Measurements from ENCODE around the gene KRTAP5-1. TPM values are rescaled to one million over a fixed set of nuclear protein-coding genes. Genes with fewer than 3 reads are reported as not detected.
"Not testable (repeated sequence)": the region's sequence is repeated elsewhere in the genome, so short reads cannot be mapped to it uniquely, and the experiment has no call there.

Gene KRTAP5-1
- polyA plus RNA-seq, 1 experiment = not detected

DNA sequence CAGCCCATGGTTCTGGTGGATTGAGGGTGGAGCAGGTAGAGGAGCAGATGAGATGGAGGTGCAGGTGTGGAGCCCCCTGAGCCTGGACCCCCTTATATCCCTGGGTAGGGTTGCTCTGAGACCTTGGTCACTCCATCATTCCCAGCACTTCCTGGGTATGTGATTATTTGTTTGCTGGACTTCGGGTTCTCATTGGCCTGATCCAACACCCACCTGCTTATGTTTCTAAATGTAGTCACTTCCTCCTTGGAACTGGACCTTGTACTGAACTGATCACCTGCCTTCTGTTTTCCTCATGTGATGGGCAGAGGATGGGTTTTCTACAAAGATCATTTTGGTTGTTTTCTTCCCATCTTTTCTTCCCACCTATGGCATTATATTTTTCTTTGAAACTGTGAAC, 37.0 kb upstream of the KRTAP5-1 start, which contains the start of gene KRTAP5-4:
TSS of gene KRTAP5-4 (minus strand) at position 53 of the 400 bp plus-strand sequence. CDS start at position 8, 45 bp downstream.
- CTCF ChIA-PET = no interaction called here
- TF ChIP-seq, protein P1, sequence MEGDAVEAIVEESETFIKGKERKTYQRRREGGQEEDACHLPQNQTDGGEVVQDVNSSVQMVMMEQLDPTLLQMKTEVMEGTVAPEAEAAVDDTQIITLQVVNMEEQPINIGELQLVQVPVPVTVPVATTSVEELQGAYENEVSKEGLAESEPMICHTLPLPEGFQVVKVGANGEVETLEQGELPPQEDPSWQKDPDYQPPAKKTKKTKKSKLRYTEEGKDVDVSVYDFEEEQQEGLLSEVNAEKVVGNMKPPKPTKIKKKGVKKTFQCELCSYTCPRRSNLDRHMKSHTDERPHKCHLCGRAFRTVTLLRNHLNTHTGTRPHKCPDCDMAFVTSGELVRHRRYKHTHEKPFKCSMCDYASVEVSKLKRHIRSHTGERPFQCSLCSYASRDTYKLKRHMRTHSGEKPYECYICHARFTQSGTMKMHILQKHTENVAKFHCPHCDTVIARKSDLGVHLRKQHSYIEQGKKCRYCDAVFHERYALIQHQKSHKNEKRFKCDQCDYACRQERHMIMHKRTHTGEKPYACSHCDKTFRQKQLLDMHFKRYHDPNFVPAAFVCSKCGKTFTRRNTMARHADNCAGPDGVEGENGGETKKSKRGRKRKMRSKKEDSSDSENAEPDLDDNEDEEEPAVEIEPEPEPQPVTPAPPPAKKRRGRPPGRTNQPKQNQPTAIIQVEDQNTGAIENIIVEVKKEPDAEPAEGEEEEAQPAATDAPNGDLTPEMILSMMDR (IDR thresholded peaks at IDR 0.05; ENCODE audit: insufficient read depth, low read depth, low read length) = no peak
- POLR2A ChIA-PET = no interaction called here
- peaks cover under 1% of the 10 kb centered on the region; the same call in 1 of the 2 replicates for H3K27me3 ChIP-seq (ENCODE audit: control insufficient read depth, insufficient read depth, low read length)
- H3K36me3 ChIP-seq (ENCODE audit: control insufficient read depth, insufficient read depth, low read length) = no peaks in the 10 kb centered on the region
- DNase-seq (ENCODE audit: low read depth) = no peak
- no peak within 1 kb of the TSS for H3K4me3 ChIP-seq (ENCODE audit: low read depth, low read length)

DNA sequence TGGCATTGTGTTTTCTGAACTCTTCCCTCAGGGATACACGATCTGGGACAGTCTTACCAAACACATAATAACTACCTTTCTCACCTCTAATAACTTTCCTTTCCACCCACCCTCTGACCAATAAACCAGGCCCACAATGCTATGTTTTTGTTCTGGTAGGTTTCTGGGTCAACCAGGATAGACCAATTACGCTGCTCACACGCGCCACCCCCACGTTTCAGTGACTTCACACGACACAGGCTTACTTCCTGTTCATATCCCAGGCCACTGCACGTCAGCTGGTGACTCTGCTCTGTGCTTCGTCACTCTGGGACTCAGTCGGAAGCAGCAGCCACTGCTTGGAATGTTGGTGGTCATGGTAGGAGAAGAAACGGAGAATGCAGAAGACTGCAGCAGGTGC, 34.4 kb upstream of the KRTAP5-1 start:
- Histone ChIP-seq H3K4me3 (ENCODE audit: low read depth, low read length) (no peak overlapping the region), H3K27me3 (ENCODE audit: control insufficient read depth, insufficient read depth, low read length) (peaks cover 2% of the 10 kb centered on the region), H3K36me3 (ENCODE audit: control insufficient read depth, insufficient read depth, low read length) (no peaks in the 10 kb centered on the region)
- no peak for DNase-seq (ENCODE audit: low read depth)
- TF ChIP-seq, protein P1 (IDR thresholded peaks at IDR 0.05; ENCODE audit: insufficient read depth, low read depth, low read length) = no peak
- POLR2A ChIA-PET = no interaction called here
- CTCF ChIA-PET = interaction anchor here (0.6 to 1.4 kb wide), 6 partner anchors 9 to 1268 kb away, joined by 3 to 6 read pairs (median 4); no protein-coding TSS in a partner anchor

DNA sequence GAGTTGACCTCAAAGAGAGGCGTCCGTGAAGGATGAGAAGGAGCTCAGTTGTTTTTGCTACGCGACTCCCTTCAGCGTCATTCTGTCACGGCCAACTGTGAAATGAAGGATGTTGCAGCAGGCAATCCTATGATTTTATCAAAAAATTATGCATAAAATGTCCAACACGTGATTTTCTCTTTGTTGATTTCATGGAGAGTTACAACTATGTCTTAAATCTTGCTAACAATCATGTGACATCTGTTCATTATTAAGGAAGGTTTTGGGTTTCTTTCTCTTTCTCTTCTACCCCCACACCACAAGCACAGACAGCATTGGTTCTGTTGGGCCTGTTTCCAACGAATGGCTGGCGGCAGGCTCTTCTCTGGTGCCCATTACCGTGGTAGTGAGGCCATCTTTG, 33.1 kb upstream of the KRTAP5-1 start:
- TF ChIP-seq, protein P1 (IDR thresholded peaks at IDR 0.05; ENCODE audit: insufficient read depth, low read depth, low read length) = no peak
- POLR2A ChIA-PET = no interaction called here
- CTCF ChIA-PET = interaction anchor here (0.7 to 1.6 kb wide), 6 partner anchors 8 to 544 kb away, joined by 3 to 7 read pairs (median 4); partner anchors contain the start of gene KRTAP5-5

DNA sequence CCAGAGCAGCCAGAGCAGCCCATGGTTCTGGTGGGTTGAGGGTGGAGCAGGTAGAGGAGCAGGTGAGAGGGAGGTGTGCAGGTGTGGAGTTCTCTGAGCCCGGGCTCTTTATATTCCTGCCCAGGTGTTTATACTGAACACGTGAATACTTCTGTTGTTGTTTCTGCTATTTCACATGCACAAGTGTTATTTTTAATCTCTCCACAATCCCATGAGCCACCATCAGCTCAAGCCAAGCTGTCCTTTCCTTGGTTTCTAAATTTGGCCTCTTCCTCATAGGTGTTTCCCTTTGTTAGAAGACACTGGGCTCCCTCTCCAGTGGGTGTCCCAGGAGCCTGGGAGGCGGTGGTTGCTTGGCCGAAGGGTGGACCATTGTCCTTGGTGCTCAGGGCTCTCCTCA, 23.3 kb upstream of the KRTAP5-1 start, which contains the start of gene KRTAP5-3:
TSS of gene KRTAP5-3 (minus strand) at position 101 of the 400 bp plus-strand sequence. CDS start at position 23, 78 bp downstream.
- no peak within 1 kb of the TSS for H3K4me3 ChIP-seq (ENCODE audit: low read depth, low read length)
- TF ChIP-seq, protein P1 (IDR thresholded peaks at IDR 0.05; ENCODE audit: insufficient read depth, low read depth, low read length) = no peak
- peaks cover 11% of the 10 kb centered on the region for H3K27me3 ChIP-seq (ENCODE audit: control insufficient read depth, insufficient read depth, low read length)
- H3K36me3 ChIP-seq (ENCODE audit: control insufficient read depth, insufficient read depth, low read length) = no peaks in the 10 kb centered on the region
- CTCF ChIA-PET = interaction anchor here (0.6 to 2.7 kb wide), 4 partner anchors 11 to 367 kb away, joined by 3 to 11 read pairs (median 5); partner anchors contain the start of gene KRTAP5-2
- DNase-seq (ENCODE audit: low read depth) = no peak
- POLR2A ChIA-PET = no interaction called here

More for the DNA sequence above, 33.1 kb upstream of the KRTAP5-1 start:
- no peak for DNase-seq (ENCODE audit: low read depth)
- Histone ChIP-seq H3K27me3 (ENCODE audit: control insufficient read depth, insufficient read depth, low read length) (peaks cover 3% of the 10 kb centered on the region), H3K36me3 (ENCODE audit: control insufficient read depth, insufficient read depth, low read length) (no peaks in the 10 kb centered on the region), H3K4me3 (ENCODE audit: low read depth, low read length) (no peak overlapping the region)

DNA sequence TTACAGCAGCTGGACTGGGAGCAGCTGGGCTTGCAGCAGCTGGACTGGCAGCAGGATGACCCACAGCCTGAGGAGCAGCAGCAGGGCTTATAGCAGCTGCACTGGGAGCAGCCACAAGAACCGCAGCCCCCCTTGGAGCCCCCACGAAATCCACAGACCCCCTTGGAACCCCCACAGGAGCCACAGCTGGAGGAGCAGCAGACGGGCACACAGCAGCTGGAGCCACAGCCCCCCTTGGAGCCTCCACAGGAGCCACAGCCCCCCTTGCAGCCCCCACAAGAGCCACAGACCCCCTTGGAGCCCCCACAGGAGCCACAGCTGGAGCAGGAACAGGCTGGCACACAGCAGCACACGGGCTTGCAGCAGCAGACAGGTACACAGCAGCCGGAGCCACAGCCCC, 22.8 kb upstream of the KRTAP5-1 start:
- H3K4me3 ChIP-seq (ENCODE audit: low read depth, low read length); DNase-seq (ENCODE audit: low read depth); POLR2A ChIA-PET; H3K36me3 ChIP-seq (ENCODE audit: control insufficient read depth, insufficient read depth, low read length): not testable (repeated sequence)
- H3K27me3 ChIP-seq (ENCODE audit: control insufficient read depth, insufficient read depth, low read length) = peaks cover 10% of the 10 kb centered on the region
- CTCF ChIA-PET = interaction anchor here (0.6 to 2.7 kb wide), 3 partner anchors 13 to 367 kb away, joined by 3 to 11 read pairs (median 7); no protein-coding TSS in a partner anchor

DNA sequence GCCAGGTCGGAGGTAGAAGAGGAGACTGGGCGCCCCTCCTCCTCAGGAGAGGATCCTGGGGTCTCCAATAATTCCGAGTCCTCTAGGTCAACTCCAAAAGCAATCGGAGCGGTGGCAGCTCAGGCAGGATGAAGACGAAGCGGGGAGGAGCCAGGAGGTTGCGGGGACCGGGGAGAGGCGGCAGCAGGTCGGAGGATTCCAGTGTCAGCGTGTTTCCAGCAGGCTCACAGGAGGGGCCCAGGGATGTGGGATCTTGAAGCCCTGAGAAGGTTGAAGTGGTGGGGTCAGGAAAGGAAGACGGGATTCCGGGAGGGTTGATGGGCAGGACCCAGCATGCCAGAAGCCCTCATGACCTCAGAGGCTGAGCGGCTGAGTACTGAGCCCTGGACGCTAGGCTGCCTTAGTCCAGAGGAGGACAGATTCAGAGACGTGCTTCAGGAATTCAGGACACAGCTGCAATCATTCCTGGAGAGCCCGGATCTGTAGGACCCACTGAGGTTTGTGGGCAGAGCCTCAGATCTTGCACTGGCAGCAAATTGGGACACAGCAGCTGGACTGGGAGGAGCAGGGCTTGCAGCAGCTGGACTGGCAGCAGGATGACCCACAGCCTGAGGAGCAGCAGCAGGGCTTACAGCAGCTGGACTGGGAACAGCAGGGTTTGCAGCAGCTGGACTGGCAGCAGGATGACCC, 22.2 kb upstream of the KRTAP5-1 start:
- H3K36me3 ChIP-seq (ENCODE audit: control insufficient read depth, insufficient read depth, low read length); H3K4me3 ChIP-seq (ENCODE audit: low read depth, low read length); POLR2A ChIA-PET; DNase-seq (ENCODE audit: low read depth): not testable (repeated sequence)
- CTCF ChIA-PET = interaction anchor here (1.7 to 2.7 kb wide), 2 partner anchors 12 to 60 kb away, joined by 7 to 11 read pairs; no protein-coding TSS in a partner anchor
- peaks cover 10% of the 10 kb centered on the region for H3K27me3 ChIP-seq (ENCODE audit: control insufficient read depth, insufficient read depth, low read length)

DNA sequence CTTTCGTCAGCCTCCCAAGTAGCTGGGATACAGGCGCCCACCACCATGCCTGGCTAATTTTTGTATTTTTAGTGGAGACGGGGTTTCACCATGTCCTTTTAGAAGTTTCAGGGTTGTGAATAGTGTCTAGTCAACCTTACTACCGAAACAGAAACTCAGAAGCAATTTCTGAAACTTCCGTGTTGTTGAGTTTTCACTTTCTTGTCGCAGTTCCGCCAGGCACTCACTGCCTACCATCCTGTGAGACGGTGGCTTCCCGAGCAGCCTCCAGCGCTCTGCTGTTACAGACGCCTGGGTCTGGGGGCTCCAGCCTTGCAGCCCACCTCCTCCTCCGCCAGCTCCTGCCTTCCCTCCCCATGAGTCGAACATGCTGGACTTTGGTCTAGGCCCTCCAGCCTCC, 20.8 kb upstream of the KRTAP5-1 start:
- DNase-seq (ENCODE audit: low read depth); POLR2A ChIA-PET; H3K36me3 ChIP-seq (ENCODE audit: control insufficient read depth, insufficient read depth, low read length); H3K4me3 ChIP-seq (ENCODE audit: low read depth, low read length): not testable (repeated sequence)
- CTCF ChIA-PET = interaction anchor here (1.2 kb wide), 1 partner anchor 11 kb away, joined by 4 read pairs; no protein-coding TSS in a partner anchor
- peaks cover 10% of the 10 kb centered on the region for H3K27me3 ChIP-seq (ENCODE audit: control insufficient read depth, insufficient read depth, low read length)
